Omental fat pad (tissue), 4 donors: ENCODE results near the gene CRB1. TPM values are rescaled to one million over a fixed set of nuclear protein-coding genes. Genes with fewer than 3 reads are reported as not detected.

ENCODE experiments used
- ATAC-seq: fragments of 150-250 bp; one replicate; pipeline ENCODE4 v1.9.1; 2016; ENCODE audit warnings: mild to moderate bottlenecking, moderate library complexity; ENCODE audit not compliant: low FRiP score
- DNase-seq: peaks from one replicate; pipeline ENCODE4 v3.0.0-alpha.2; 2019; ENCODE audit warnings: low spot score
- total RNA-seq, 4 donors: library from RNA; depleted of rRNA; stranded (reverse); fragments of >200 nt; gene quantifications; one replicate each; pipeline ENCODE4 v1.1.0, GENCODE V29; 2016
- TF ChIP-seq, protein P1 (sequence below), 3 donors: fragments of 450-650 bp; IDR thresholded peaks; one replicate each; pipeline ENCODE4 v1.5.1; 2016 to 2017; ENCODE audit warnings: antibody characterized with exemption in 3 of 3, mild to moderate bottlenecking in 3 of 3, moderate library complexity in 2 of 3

Gene CRB1
- total RNA-seq, 4 donors from 2014 or later, result 0.38 to 2.4 TPM; not detected in 2

DNA sequence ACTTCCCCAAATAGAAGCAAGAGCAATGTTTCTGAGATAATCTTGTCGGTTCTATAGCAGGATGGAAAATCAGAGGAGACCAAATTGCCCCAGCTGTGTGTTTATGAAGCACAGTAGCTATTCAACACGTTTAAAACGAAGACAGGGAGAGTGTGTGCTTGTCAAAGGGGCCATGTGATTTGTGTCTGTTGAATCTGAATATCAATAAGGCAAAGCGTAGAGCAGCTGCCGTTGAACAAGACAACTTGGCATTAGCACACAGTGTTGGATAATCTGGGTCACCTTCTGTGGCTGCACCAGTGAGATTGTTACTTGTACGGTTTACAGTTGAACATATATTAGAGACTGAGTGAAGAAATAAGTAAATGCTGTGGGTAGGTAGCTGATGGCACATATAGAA, 1.0 kb downstream of the CRB1 start:
- TF ChIP-seq, protein P1, sequence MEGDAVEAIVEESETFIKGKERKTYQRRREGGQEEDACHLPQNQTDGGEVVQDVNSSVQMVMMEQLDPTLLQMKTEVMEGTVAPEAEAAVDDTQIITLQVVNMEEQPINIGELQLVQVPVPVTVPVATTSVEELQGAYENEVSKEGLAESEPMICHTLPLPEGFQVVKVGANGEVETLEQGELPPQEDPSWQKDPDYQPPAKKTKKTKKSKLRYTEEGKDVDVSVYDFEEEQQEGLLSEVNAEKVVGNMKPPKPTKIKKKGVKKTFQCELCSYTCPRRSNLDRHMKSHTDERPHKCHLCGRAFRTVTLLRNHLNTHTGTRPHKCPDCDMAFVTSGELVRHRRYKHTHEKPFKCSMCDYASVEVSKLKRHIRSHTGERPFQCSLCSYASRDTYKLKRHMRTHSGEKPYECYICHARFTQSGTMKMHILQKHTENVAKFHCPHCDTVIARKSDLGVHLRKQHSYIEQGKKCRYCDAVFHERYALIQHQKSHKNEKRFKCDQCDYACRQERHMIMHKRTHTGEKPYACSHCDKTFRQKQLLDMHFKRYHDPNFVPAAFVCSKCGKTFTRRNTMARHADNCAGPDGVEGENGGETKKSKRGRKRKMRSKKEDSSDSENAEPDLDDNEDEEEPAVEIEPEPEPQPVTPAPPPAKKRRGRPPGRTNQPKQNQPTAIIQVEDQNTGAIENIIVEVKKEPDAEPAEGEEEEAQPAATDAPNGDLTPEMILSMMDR (IDR thresholded peaks at IDR 0.05), result no peak
- DNase-seq (no peak), ATAC-seq (no peak)

DNA sequence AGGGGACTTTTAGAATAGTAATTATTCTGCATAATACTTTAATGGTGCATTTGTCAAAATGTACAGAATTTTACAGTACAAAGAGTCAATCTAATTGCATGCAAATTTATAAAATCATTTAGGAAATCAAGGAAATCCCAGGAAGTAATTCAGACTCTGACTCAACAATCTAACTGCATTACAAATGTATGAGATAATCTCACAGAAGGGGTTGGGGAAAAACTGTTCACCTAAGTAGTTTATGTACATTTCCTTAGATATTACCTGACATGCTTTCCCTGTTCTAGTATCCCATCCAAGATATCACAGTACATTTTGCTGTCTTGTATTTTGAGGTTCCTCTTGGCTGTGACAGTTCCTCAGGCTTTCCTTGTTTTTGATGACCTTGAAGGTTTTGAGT, 4.7 kb downstream of the CRB1 start:
- DNase-seq (no peak), ATAC-seq (no peak)

DNA sequence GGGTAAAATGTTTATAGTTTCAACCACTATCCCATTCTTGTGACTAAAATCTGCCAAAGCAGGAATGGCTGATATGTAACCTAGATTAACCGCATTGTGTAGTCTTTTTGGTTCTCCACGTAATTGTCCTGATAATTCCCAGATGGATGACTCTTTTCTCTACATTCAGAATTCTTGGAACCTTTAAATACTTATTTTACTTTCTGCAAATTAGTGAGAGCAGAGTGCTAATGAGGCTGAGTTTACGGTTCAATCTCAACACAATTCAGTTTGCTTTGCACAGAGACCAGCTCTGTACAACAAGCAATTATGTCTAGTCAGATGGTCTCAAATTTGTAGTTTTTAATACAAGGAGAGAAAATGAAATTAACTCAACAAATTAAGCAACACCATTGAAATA, 9.1 kb downstream of the CRB1 start:
- DNase-seq (no peak), ATAC-seq (no peak)
- TF ChIP-seq, protein P1 (IDR thresholded peaks at IDR 0.05), result no peak

More for the DNA sequence above, 4.7 kb downstream of the CRB1 start:
- TF ChIP-seq, protein P1 (IDR thresholded peaks at IDR 0.05), result no peak

DNA sequence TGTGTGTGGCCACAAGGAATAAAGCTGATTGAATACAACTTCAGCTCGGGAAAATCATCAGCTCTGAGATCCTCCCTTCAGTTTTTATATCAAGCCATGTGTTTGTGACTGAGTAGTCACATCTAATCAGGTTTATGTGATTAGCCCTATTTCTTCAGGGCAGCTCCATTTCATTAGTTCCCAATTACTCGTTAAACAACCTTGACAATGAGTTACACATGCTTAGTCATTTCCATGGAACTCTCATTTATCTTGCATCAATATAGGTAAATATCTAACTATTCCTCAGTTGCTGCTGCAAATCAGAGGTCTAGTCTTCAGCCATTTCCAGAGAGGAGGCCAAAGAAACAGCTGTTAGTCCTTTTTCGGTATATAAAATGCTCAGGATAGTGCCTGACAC, 16.3 kb downstream of the CRB1 start:
- ATAC-seq (no peak), DNase-seq (no peak)
- TF ChIP-seq, protein P1 (IDR thresholded peaks at IDR 0.05), result no peak

DNA sequence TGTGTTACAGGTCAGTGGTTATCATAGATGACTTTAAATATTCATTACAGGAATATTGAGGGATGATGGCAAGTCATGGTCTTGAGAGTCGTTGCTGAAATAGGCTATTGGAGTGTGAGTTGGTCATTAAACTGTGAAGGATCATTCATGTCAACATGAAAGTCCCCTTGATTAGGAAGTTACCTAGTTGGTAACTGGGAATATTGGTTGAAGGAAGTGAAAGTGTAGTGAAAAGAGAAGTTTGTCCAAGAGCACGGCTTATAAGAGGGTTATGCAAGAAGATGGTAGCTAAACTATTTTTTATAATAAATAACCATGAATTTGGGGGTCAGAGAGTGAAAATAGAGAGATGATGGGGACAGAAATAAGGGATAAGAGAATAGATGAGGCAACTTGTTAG, 16.9 kb downstream of the CRB1 start:
- TF ChIP-seq, protein P1 (IDR thresholded peaks at IDR 0.05), result no peak
- ATAC-seq (no peak), DNase-seq (no peak)

DNA sequence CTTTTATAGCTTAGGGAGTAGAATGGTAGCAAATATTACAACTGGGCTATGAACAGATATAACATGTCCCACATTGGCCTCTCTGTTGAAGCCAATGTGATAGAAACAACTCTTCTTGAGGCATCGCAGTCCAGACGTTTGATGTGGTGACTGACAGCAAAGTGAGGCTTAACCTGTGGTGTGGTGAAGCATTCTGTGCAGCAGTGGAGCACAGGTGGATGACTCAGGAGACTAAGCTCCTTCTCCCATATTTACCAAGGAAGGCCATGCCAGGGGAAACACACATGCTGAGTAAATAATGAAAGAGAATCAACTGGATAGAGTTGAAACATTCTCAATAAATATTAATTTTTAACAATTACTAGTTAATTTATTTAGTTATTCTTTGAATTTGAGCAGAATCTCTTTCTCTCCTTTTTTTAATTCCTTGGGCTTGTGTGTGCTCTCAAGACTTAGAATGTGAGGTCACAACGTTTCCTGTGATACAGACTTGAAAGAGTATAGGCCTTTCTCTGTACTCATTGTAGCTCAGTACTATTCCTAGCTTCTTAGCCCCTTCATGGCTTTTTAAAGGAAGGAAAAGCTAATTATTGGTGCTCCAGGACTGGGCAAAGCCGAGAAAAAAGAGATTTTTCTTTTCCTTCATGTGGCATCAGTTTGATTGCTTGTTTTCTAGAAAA, 17.6 kb downstream of the CRB1 start:
- no peak for DNase-seq
- TF ChIP-seq, protein P1 (IDR thresholded peaks at IDR 0.05), result no peak
- no peak for ATAC-seq

DNA sequence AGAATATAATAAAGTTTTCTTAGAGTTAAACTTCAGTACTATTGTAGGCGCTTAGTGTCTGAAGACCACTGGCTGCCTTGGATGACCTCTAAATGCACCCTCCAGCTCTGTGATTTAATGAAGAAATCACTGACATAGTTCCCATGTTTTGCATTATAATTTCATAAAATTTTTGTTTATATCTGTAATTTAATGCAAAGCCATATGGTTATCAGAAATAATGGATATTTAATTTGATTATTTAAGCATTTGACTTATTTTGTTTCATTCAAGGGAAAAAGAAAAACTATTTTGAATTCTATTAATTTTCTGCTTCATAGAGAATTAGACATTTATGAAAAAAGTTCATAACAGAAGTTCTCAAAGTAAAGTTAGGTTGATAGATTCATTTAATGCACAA, 18.6 kb downstream of the CRB1 start:
- ATAC-seq (no peak), DNase-seq (no peak)
- TF ChIP-seq, protein P1 (IDR thresholded peaks at IDR 0.05), result no peak
